SU-DHL-6 (cell line): Measurements from ENCODE around the gene ASIC3.

ENCODE experiments used
- H2AFZ ChIP-seq: fragments of 200-600 bp; sonication (generic); 2 replicates; pipeline ENCODE4 v1.6.1; 2014; ENCODE audit warnings: low read depth, mild to moderate bottlenecking, moderate library complexity, mixed read lengths, antibody characterized with exemption, low read length; ENCODE audit not compliant: severe bottlenecking
- H3F3A ChIP-seq: fragments of 200-600 bp; shearing (Covaris generic); 2 replicates; pipeline ENCODE4 v1.6.0; 2016; ENCODE audit warnings: antibody characterized with exemption, mild to moderate bottlenecking; ENCODE audit not compliant: insufficient read depth
- H3K27ac ChIP-seq: fragments of 200-600 bp; sonication (generic); 2 replicates; pipeline ENCODE4 v1.5.1; 2016; ENCODE audit warnings: low read depth, mild to moderate bottlenecking, low read length, moderate library complexity, mixed read lengths
- H3K27me3 ChIP-seq: fragments of 200-600 bp; sonication (generic), shearing (Covaris generic); 2 replicates; pipeline ENCODE4 v1.6.0; 2014; ENCODE audit warnings: mild to moderate bottlenecking, low read length
- H3K36me3 ChIP-seq: fragments of 200-600 bp; sonication (generic); 2 replicates; pipeline ENCODE4 v1.6.1; 2014; ENCODE audit warnings: mild to moderate bottlenecking, low read length, mixed read lengths
- H3K4me2 ChIP-seq: fragments of 300-600, 200-600 bp; shearing (Covaris generic), sonication (generic); 2 replicates; pipeline ENCODE4 v1.6.0; 2014; ENCODE audit warnings: low read length, low read depth, mild to moderate bottlenecking; ENCODE audit not compliant: poor library complexity, severe bottlenecking
- H3K4me3 ChIP-seq: fragments of 200-600 bp; sonication (generic); 2 replicates; pipeline ENCODE4 v1.5.1; 2014; ENCODE audit warnings: antibody characterized with exemption, low read length, mild to moderate bottlenecking, mixed read lengths; ENCODE audit not compliant: insufficient read depth, poor library complexity, severe bottlenecking
- H3K79me2 ChIP-seq: fragments of 200-600 bp; sonication (generic); 2 replicates; pipeline ENCODE4 v1.6.1; 2014; ENCODE audit warnings: mild to moderate bottlenecking, low read length, moderate library complexity; ENCODE audit not compliant: insufficient read depth
- H3K9ac ChIP-seq: fragments of 200-600 bp; sonication (generic); 2 replicates; pipeline ENCODE4 v1.7.0; 2014; ENCODE audit warnings: mild to moderate bottlenecking, low read length
- H3K9me2 ChIP-seq: fragments of 200-600 bp; sonication (generic); replicated peaks from 2 replicates; pipeline ENCODE4 v1.6.1; 2014; ENCODE audit warnings: low read length; ENCODE audit not compliant: insufficient read depth
- H3K9me3 ChIP-seq: fragments of 200-600 bp; sonication (generic); 2 replicates; pipeline ENCODE4 v1.6.1; 2014; ENCODE audit warnings: low read length, mixed read lengths; ENCODE audit not compliant: insufficient read depth
- H4K20me1 ChIP-seq: fragments of 200-600 bp; sonication (generic); 2 replicates; pipeline ENCODE4 v1.6.1; 2014; ENCODE audit warnings: low read depth, mild to moderate bottlenecking, antibody characterized with exemption, low read length, moderate library complexity, mixed read lengths
- CTCF ChIP-seq: fragments of 200-600 bp; sonication (generic); IDR thresholded peaks from one replicate; pipeline ENCODE4 v1.5.1; 2017; ENCODE audit warnings: antibody characterized with exemption, mild to moderate bottlenecking, low read length, moderate library complexity; ENCODE audit not compliant: insufficient read depth, poor library complexity, severe bottlenecking
- EZH2phosphoT487 ChIP-seq: fragments of 200-600 bp; sonication (generic), shearing (Covaris generic); conservative IDR thresholded peaks from 2 replicates; pipeline ENCODE4 v1.6.1; 2018; ENCODE audit warnings: mild to moderate bottlenecking, antibody characterized with exemption, low read length, moderate library complexity, mixed read lengths

Gene ASIC3

GRCh38 chr7:151071032-151071866 is 22.9 kb downstream of the ASIC3 start:
- H4K20me1 ChIP-seq, result no peaks in the 10 kb centered on the region
- no peak overlapping the region for H2AFZ ChIP-seq
- H3K27me3 ChIP-seq, result no peaks in the 10 kb centered on the region
- H3K4me3 ChIP-seq, result no peak overlapping the region
- no peaks in the 10 kb centered on the region for H3K9me3 ChIP-seq
- H3K9ac ChIP-seq, result no peak overlapping the region
- no peak overlapping the region for H3K27ac ChIP-seq
- H3F3A ChIP-seq, result no peaks in the 10 kb centered on the region
- no peaks in the 10 kb centered on the region for H3K79me2 ChIP-seq
- H3K36me3 ChIP-seq, result no peaks in the 10 kb centered on the region
- no peak overlapping the region for H3K4me2 ChIP-seq
- TF ChIP-seq CTCF (no peak), EZH2phosphoT487 (no peak)
- H3K9me2 ChIP-seq, result no peaks in the 10 kb centered on the region

DNA sequence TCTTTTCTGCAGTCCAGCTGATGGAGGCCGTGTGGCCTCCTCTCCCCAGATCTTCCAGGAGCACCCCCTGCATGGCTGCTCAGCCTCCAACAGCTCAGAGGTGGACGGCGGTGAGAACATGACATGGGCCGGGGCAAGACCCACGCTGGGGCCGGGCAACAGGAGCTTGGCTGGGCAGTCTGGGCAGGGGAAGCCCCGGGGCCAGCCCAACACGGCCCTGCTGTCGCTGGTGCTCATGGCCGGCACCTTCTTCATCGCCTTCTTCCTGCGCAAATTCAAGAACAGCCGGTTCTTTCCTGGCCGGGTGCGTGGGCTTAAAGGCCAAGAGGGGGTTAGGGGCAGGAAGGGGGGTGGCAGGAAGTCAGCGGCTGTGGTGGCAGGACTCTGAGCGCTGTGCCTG is 25.7 kb downstream of the ASIC3 start:
- Histone ChIP-seq H3K27me3 (no peaks in the 10 kb centered on the region), H2AFZ (no peak overlapping the region), H3K27ac (no peak overlapping the region), H3K4me2 (no peak overlapping the region), H3F3A (peaks cover 10% of the 10 kb centered on the region; the same call in 1 of the 2 replicates), H3K9ac (no peak overlapping the region), H3K9me2 (no peaks in the 10 kb centered on the region), H3K9me3 (no peaks in the 10 kb centered on the region), H3K79me2 (peaks cover under 1% of the 10 kb centered on the region; the same call in 1 of the 2 replicates), H3K36me3 (no peaks in the 10 kb centered on the region), H3K4me3 (no peak overlapping the region), H4K20me1 (no peaks in the 10 kb centered on the region)
- TF ChIP-seq CTCF (no peak), EZH2phosphoT487 (no peak)

GRCh38 chr7:151074817-151075661 is 26.7 kb downstream of the ASIC3 start:
- no peaks in the 10 kb centered on the region for H4K20me1 ChIP-seq
- H3K4me2 ChIP-seq, result no peak overlapping the region
- H3K9me2 ChIP-seq, result no peaks in the 10 kb centered on the region
- peaks cover 11% of the 10 kb centered on the region; the same call in 1 of the 2 replicates for H3K79me2 ChIP-seq
- TF ChIP-seq CTCF (no peak), EZH2phosphoT487 (no peak)
- H3K9me3 ChIP-seq, result no peaks in the 10 kb centered on the region
- H3F3A ChIP-seq, result peaks cover 10% of the 10 kb centered on the region; the same call in 1 of the 2 replicates
- H3K36me3 ChIP-seq, result no peaks in the 10 kb centered on the region
- H3K9ac ChIP-seq, result no peak overlapping the region
- no peak overlapping the region for H2AFZ ChIP-seq
- no peak overlapping the region for H3K27ac ChIP-seq
- H3K27me3 ChIP-seq, result no peaks in the 10 kb centered on the region
- no peak overlapping the region for H3K4me3 ChIP-seq
